ENCODE measurements around the gene SMCO2.
"Not testable (repeated sequence)": the region's sequence is repeated elsewhere in the genome, so short reads cannot be mapped to it uniquely, and the experiment has no call there.

Gene SMCO2

DNA sequence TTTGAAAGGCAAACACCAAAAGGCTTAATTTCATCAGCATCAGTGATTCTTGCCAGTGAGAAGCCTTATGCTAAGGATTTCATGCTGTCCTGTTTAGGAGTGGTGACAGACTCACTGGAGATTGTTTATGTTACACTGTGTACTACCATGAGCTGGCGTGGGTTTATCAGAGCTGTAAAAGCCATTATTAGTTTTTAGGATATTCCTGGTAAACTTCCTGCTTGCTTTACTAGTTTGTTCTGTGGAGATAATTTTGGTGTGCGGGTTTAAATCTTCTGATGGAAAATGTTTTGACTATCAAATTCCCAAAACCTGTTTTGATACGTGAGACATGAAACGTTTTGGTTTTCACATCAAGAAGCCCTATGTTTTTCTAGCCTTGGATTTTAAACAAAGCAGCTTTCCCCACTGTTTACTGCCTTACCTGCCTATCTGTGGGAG lies 92.7 kb downstream of the SMCO2 start:
- Histone ChIP-seq H3K36me3 (no peaks in the 10 kb centered on the region), H3K27me3 (no peaks in the 10 kb centered on the region), H3K4me3 (ENCODE audit: low read depth in 1 of 2, low read length in 1 of 2) (no peak overlapping the region), H3K4me1 (ENCODE audit: control insufficient read depth in 1 of 2, insufficient read depth in 1 of 2, low read depth in 1 of 2, low read length in 1 of 2) (peaks cover 11 to 20% of the 10 kb centered on the region in 2 experiments), H3K9me3 (no peaks in the 10 kb centered on the region), H3K27ac (no peak overlapping the region)
- TF ChIP-seq, protein P1, sequence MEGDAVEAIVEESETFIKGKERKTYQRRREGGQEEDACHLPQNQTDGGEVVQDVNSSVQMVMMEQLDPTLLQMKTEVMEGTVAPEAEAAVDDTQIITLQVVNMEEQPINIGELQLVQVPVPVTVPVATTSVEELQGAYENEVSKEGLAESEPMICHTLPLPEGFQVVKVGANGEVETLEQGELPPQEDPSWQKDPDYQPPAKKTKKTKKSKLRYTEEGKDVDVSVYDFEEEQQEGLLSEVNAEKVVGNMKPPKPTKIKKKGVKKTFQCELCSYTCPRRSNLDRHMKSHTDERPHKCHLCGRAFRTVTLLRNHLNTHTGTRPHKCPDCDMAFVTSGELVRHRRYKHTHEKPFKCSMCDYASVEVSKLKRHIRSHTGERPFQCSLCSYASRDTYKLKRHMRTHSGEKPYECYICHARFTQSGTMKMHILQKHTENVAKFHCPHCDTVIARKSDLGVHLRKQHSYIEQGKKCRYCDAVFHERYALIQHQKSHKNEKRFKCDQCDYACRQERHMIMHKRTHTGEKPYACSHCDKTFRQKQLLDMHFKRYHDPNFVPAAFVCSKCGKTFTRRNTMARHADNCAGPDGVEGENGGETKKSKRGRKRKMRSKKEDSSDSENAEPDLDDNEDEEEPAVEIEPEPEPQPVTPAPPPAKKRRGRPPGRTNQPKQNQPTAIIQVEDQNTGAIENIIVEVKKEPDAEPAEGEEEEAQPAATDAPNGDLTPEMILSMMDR (IDR thresholded peaks at IDR 0.05), result no peak

DNA sequence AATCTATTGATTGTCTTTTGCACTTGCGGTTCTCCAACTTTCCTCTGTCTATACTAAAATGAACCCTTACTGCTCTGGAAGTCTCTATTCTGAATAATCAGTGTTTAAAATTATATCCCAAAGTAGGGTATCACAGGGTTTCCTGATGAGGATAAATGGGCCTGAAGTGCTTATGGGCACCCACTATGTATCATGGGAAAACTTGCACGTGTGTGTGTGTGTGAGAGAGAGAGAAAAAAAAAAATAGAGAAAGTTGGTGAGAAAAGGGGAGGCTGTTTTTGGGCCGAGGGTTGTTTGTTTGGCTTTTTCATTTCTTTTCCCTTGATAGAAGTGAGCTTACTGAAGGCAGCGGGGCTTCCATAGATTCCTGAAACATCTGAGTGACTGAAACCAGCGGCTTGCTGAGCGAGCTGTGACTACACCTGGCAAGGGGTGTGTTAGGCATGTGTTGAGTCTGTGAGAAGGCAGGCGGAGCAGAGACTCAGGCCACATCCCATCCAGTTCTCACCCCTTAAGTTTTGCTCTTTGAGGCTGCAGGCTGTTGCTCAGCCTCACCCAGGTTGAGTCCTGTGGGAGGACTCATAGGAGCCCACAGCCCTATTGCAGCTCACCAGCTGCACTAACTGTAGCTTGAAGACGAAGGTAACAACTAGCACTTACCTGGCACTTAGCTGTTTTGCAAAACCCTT lies 94.6 kb downstream of the SMCO2 start:
- Histone ChIP-seq H3K27ac (no peak overlapping the region), H3K4me3 (ENCODE audit: low read depth in 1 of 2, low read length in 1 of 2) (no peak overlapping the region), H3K4me1 (ENCODE audit: control insufficient read depth in 1 of 2, insufficient read depth in 1 of 2, low read depth in 1 of 2, low read length in 1 of 2) (peaks cover 1 to 4% of the 10 kb centered on the region in 2 experiments), H3K36me3 (no peaks in the 10 kb centered on the region), H3K9me3 (no peaks in the 10 kb centered on the region), H3K27me3 (no peaks in the 10 kb centered on the region)
- TF ChIP-seq, protein P1 (IDR thresholded peaks at IDR 0.05), result no peak

DNA sequence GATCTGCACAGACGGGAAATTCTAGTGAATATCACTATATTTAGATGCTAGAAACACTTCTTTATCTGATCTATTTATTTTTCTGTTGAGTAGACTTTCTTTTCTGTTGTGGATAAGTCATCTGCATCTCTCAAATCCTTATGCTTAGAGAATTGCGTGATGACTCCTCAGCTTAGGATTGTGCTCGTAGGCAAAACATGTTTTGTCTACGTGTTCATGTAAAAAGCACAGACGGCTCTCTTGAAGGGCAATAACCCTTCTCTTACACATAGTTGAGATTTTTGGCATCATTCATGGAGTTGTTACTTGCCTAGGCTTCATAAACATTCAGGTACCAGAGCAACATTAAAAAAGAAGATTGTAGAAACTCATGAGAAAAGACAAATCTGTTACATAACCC lies 96.1 kb downstream of the SMCO2 start:
- Histone ChIP-seq H3K4me3 (ENCODE audit: low read depth in 1 of 2, low read length in 1 of 2) (no peak overlapping the region), H3K4me1 (ENCODE audit: control insufficient read depth in 1 of 2, insufficient read depth in 1 of 2, low read depth in 1 of 2, low read length in 1 of 2) (no peaks in the 10 kb centered on the region)

DNA sequence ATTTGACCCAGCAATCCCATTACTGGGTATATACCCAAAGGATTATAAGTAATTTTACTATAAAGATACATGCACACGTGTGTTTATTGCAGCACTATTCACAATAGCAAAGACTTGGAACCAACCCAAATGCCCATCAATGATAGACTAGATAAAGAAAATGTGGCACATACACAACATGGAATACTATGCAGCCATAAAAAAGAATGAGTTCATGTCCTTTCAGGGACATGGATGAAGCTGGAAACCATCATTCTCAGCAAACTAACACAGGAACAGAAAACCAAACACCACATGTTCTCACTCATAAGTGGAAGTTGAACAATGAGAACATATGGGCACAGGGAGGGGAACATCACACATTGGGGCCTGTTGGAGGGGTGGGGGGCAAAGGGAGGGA lies 98.3 kb downstream of the SMCO2 start:
- H3K36me3 ChIP-seq; H3K4me1 ChIP-seq (ENCODE audit: control insufficient read depth in 1 of 2, insufficient read depth in 1 of 2, low read depth in 1 of 2, low read length in 1 of 2); H3K4me3 ChIP-seq (ENCODE audit: low read depth in 1 of 2, low read length in 1 of 2); H3K9me3 ChIP-seq; H3K27ac ChIP-seq: not testable (repeated sequence)
- peaks cover 31% of the 10 kb centered on the region for H3K27me3 ChIP-seq

More for the DNA sequence above, 96.1 kb downstream of the SMCO2 start:
- no peak overlapping the region for H3K27ac ChIP-seq
- no peaks in the 10 kb centered on the region for H3K9me3 ChIP-seq
- no peaks in the 10 kb centered on the region for H3K36me3 ChIP-seq
- H3K27me3 ChIP-seq, result peaks cover 12% of the 10 kb centered on the region
- TF ChIP-seq, protein P1 (IDR thresholded peaks at IDR 0.05), result no peak

DNA sequence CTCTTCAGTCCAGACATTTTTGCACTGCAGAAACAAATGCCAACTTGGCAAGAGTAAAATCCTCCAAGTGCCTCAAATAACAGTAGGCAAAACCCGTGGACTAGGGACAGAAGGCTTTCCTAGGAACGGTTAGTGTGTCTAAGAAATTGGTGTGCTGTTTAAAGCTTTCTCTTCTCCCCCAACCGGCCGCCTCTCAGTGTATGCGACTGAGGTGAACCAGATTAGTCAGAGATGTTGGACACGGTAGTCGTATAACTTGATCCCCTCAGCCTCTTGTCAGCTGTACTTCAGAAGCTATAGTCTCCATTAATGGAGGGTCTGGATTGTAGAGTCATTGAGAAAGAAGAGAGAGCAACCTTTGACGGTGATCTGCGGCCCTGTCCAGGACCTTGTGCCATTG lies 99.1 kb downstream of the SMCO2 start:
- peaks cover 39% of the 10 kb centered on the region for H3K27me3 ChIP-seq
- no peak overlapping the region for H3K4me3 ChIP-seq (ENCODE audit: low read depth in 1 of 2, low read length in 1 of 2)
- peaks cover 11 to 13% of the 10 kb centered on the region in 2 experiments for H3K4me1 ChIP-seq (ENCODE audit: control insufficient read depth in 1 of 2, insufficient read depth in 1 of 2, low read depth in 1 of 2, low read length in 1 of 2)
- TF ChIP-seq, protein P1 (IDR thresholded peaks at IDR 0.05), result no peak
- H3K36me3 ChIP-seq, result no peaks in the 10 kb centered on the region
- H3K27ac ChIP-seq, result no peak overlapping the region
- H3K9me3 ChIP-seq, result no peaks in the 10 kb centered on the region

DNA sequence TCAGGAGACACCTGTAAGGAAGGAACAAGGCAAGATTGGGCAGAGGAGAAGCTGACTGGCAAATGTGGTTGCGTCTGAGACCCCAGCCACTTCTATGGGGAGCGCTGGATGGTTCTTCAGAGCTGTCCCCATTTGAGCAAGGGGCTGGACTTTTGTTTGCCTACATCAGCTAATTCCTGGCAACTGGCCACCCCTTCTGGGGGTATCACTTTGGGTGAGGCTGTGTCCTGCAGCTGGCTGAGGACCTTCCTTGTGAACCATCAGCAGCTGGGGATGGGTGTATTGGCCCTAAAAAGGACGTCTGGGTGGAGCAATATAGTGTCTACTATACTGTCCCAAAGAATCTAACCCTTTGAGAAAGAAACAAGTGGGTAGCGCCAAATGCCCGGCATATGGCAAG lies 101.1 kb downstream of the SMCO2 start:
- TF ChIP-seq, protein P1 (IDR thresholded peaks at IDR 0.05), result no peak
- Histone ChIP-seq H3K27ac (no peak overlapping the region), H3K9me3 (no peaks in the 10 kb centered on the region), H3K4me3 (ENCODE audit: low read depth in 1 of 2, low read length in 1 of 2) (no peak overlapping the region), H3K27me3 (peaks cover 58% of the 10 kb centered on the region), H3K4me1 (ENCODE audit: control insufficient read depth in 1 of 2, insufficient read depth in 1 of 2, low read depth in 1 of 2, low read length in 1 of 2) (peaks cover 11 to 13% of the 10 kb centered on the region in 2 experiments), H3K36me3 (no peaks in the 10 kb centered on the region)
